GM23338 (cell line): ENCODE data around the gene S100Z. TPM values are rescaled to one million over a fixed set of nuclear protein-coding genes. Genes with fewer than 3 reads are reported as not detected.
A peak's percentile ranks its signal among the peaks of the same experiment; 100 is the strongest.

Source experiments
- ATAC-seq: fragments of 200-7000 bp; cut with Tn5 transposase; 3 replicates; pipeline ENCODE4 v1.9.1; 2020
- DNase-seq: peaks from one replicate; pipeline ENCODE4 v3.0.0-alpha.2; 2015; ENCODE audit warnings: low spot score
- H2AFZ ChIP-seq: fragments of 200-600 bp; sonication (generic); 2 replicates; pipeline ENCODE4 v1.8.0; 2016; ENCODE audit warnings: antibody characterized with exemption, mild to moderate bottlenecking, moderate library complexity
- H3F3A ChIP-seq: fragments of 200-600 bp; sonication (generic); replicated peaks from 2 replicates; pipeline ENCODE4 v1.8.0; 2017; ENCODE audit warnings: antibody characterized with exemption, mixed run types, low read depth
- H3K27ac ChIP-seq: fragments of 200-600 bp; sonication (generic); 2 replicates; pipeline ENCODE4 v1.6.1; 2016; ENCODE audit warnings: low read depth
- H3K27me3 ChIP-seq: fragments of 200-600 bp; sonication (generic); 2 replicates; pipeline ENCODE4 v1.8.0; 2016; ENCODE audit warnings: mild to moderate bottlenecking, mixed run types, moderate library complexity; ENCODE audit not compliant: insufficient read depth
- H3K36me3 ChIP-seq: fragments of 200-600 bp; sonication (generic); 2 replicates; pipeline ENCODE4 v1.8.0; 2016; ENCODE audit warnings: mild to moderate bottlenecking; ENCODE audit not compliant: insufficient read depth
- H3K4me1 ChIP-seq: fragments of 200-600 bp; sonication (generic); 2 replicates; pipeline ENCODE4 v1.8.0; 2016; ENCODE audit warnings: mild to moderate bottlenecking, moderate library complexity; ENCODE audit not compliant: insufficient read depth
- H3K4me2 ChIP-seq: fragments of 200-600 bp; sonication (generic); 2 replicates; pipeline ENCODE4 v1.7.1; 2017; ENCODE audit warnings: mixed run types
- H3K4me3 ChIP-seq: fragments of 200-600 bp; sonication (generic); 2 replicates; pipeline ENCODE4 v1.6.1; 2016; ENCODE audit warnings: mixed run types
- H3K79me2 ChIP-seq: fragments of 200-600 bp; sonication (generic); replicated peaks from 2 replicates; pipeline ENCODE4 v1.8.0; 2017; ENCODE audit warnings: mild to moderate bottlenecking; ENCODE audit not compliant: insufficient read depth
- H3K9me2 ChIP-seq: fragments of 200-600 bp; sonication (generic); 2 replicates; pipeline ENCODE4 v1.8.0; 2017; ENCODE audit not compliant: insufficient read depth
- H4K20me1 ChIP-seq: fragments of 200-600 bp; sonication (generic); replicated peaks from 2 replicates; pipeline ENCODE4 v1.8.0; 2017; ENCODE audit warnings: mild to moderate bottlenecking; ENCODE audit not compliant: insufficient read depth
- H3K27ac Mint-ChIP-seq: 2 replicates; pipeline ENCODE4 v1.8.0; 2020; ENCODE audit warnings: inconsistent platforms, mild to moderate bottlenecking, moderate library complexity, mixed read lengths
- H3K27me3 Mint-ChIP-seq: 3 replicates; pipeline ENCODE4 v1.8.0; 2022; ENCODE audit warnings: low read depth, mild to moderate bottlenecking, moderate library complexity, mixed read lengths, inconsistent platforms; ENCODE audit not compliant: insufficient read depth, poor library complexity
- H3K36me3 Mint-ChIP-seq: 3 replicates; pipeline ENCODE4 v1.8.0; 2021; ENCODE audit warnings: low read depth, mild to moderate bottlenecking, inconsistent platforms, moderate library complexity, mixed read lengths
- H3K4me1 Mint-ChIP-seq: 3 replicates; pipeline ENCODE4 v1.8.0; 2020; ENCODE audit warnings: mild to moderate bottlenecking, inconsistent platforms, mixed read lengths
- H3K4me3 Mint-ChIP-seq: 3 replicates; pipeline ENCODE4 v1.8.0; 2021; ENCODE audit warnings: moderate library complexity, mild to moderate bottlenecking, inconsistent platforms, mixed read lengths
- H3K9me3 Mint-ChIP-seq: 3 replicates; pipeline ENCODE4 v1.8.0; 2020; ENCODE audit warnings: moderate library complexity, mild to moderate bottlenecking, inconsistent platforms, mixed read lengths
- CREB1 ChIP-seq: fragments of 250-450 bp; sonication (Bioruptor Pico); IDR thresholded peaks from 2 replicates; pipeline ENCODE4 v1.5.0; 2020; ENCODE audit warnings: low read depth, mild to moderate bottlenecking, moderate library complexity
- CTCF ChIP-seq, 2 experiments: fragments of 200-600 bp in 1 of 2; sonication (generic) in 1 of 2; conservative IDR thresholded peaks; 2 replicates each; pipeline versions ENCODE4 v1.5.1 to v1.6.1; 2016 to 2017; ENCODE audit warnings: antibody characterized with exemption in 2 of 2, low read depth in 2 of 2, mild to moderate bottlenecking in 2 of 2, moderate library complexity in 1 of 2
- ETS1 ChIP-seq: IDR thresholded peaks from 2 replicates; pipeline ENCODE4 v1.6.1; 2016; ENCODE audit warnings: antibody characterized with exemption
- EZH2 ChIP-seq: fragments of 200-600 bp; sonication (generic); IDR thresholded peaks from one replicate; pipeline ENCODE4 v1.8.0; 2017; ENCODE audit warnings: antibody characterized with exemption, mild to moderate bottlenecking, low read depth; ENCODE audit not compliant: unreplicated experiment
- EZH2phosphoT487 ChIP-seq: fragments of 200-600 bp; sonication (generic); IDR thresholded peaks from one replicate; pipeline ENCODE4 v1.8.1; 2018; ENCODE audit warnings: antibody characterized with exemption; ENCODE audit not compliant: unreplicated experiment
- JUNB ChIP-seq: IDR thresholded peaks from one replicate; pipeline ENCODE4 v1.6.1; 2016; ENCODE audit warnings: antibody characterized with exemption; ENCODE audit not compliant: unreplicated experiment
- NANOG ChIP-seq: IDR thresholded peaks from 2 replicates; pipeline ENCODE4 v1.6.1; 2016; ENCODE audit warnings: antibody characterized with exemption, borderline replicate concordance
- POLR2AphosphoS5 ChIP-seq: IDR thresholded peaks from 2 replicates; pipeline ENCODE4 v1.6.1; 2016; ENCODE audit warnings: antibody characterized with exemption, low read depth
- REST ChIP-seq: IDR thresholded peaks from one replicate; pipeline ENCODE4 v1.6.1; 2018; ENCODE audit warnings: antibody characterized with exemption; ENCODE audit not compliant: unreplicated experiment
- STAT1 ChIP-seq: IDR thresholded peaks from one replicate; pipeline ENCODE4 v1.6.1; 2016; ENCODE audit warnings: antibody characterized with exemption; ENCODE audit not compliant: unreplicated experiment
- ZNF114 ChIP-seq: fragments of 250-450 bp; sonication (Bioruptor Pico); IDR thresholded peaks from 2 replicates; pipeline ENCODE4 v1.5.0; 2020; ENCODE audit warnings: mild to moderate bottlenecking, moderate library complexity
- ZNF331 ChIP-seq: fragments of 250-450 bp; sonication (Bioruptor Pico); IDR thresholded peaks from 2 replicates; pipeline ENCODE4 v1.5.0; 2020; ENCODE audit warnings: low read depth, mild to moderate bottlenecking, moderate library complexity
- ZNF462 ChIP-seq: fragments of 250-450 bp; sonication (Bioruptor Pico); IDR thresholded peaks from 2 replicates; pipeline ENCODE4 v1.5.0; 2020; ENCODE audit warnings: mild to moderate bottlenecking, moderate library complexity
- polyA plus RNA-seq: library from polyadenylated mRNA; unstranded; fragments of >200 nt; fragmentation: Nextera tagmentation; extraction: Ambion mirVana; gene quantifications from 2 replicates; pipeline ENCODE4 v1.2.1, GENCODE V29; 2016
- total RNA-seq: library from RNA; depleted of rRNA; stranded (reverse); fragments of >200 nt; shearing (Covaris generic); gene quantifications from 2 replicates; pipeline ENCODE4 v1.2.3, GENCODE V29; 2014

S100Z gene
- total and polyA plus RNA-seq, 2 experiments from 2014 or later, result not detected

DNA sequence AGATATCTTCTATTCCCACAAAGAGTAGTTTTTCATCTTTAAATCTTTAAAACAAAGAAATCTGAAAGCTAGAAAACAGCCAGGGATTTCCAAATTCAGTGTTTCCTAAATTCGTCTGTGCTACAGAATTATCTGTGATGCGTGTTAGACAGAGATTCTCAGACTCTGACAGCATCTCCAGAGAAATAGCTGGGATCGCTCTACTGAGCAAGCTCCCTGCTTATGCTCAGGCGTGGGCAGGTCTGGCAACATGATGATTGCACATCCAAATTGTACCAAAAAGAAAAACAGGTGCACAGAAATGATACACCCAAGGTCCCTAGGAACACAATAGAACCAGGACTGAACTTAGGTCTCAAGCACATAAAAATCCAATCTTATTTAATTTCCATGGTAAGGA is 80.3 kb downstream of the S100Z start:
- H3K4me2 ChIP-seq, result no peak overlapping the region
- DNase-seq, result no peak
- no peaks in the 10 kb centered on the region for H3K79me2 ChIP-seq
- no peaks in the 10 kb centered on the region for H3K36me3 Mint-ChIP-seq
- H3K27ac Mint-ChIP-seq, result no peak overlapping the region
- H3K4me1 ChIP-seq, result peaks cover 10% of the 10 kb centered on the region; the same call in 1 of the 2 replicates
- no peaks in the 10 kb centered on the region for H3K9me3 Mint-ChIP-seq
- H3K27ac ChIP-seq, result no peak overlapping the region
- no peaks in the 10 kb centered on the region for H4K20me1 ChIP-seq
- no peaks in the 10 kb centered on the region for H3K36me3 ChIP-seq
- ATAC-seq, result no peak
- no peak overlapping the region for H3K4me3 Mint-ChIP-seq
- H3K4me3 ChIP-seq, result no peak overlapping the region
- peaks cover 10% of the 10 kb centered on the region; the same call in 2 of the 3 replicates for H3K4me1 Mint-ChIP-seq
- TF ChIP-seq EZH2phosphoT487 (no peak), REST (no peak), JUNB (no peak), ZNF114 (no peak), STAT1 (no peak), ETS1 (no peak), ZNF331 (CRISPR knock-in tag) (no peak), CTCF (conservative IDR thresholded peaks at IDR 0.05; ENCODE audit: low read depth in 2 of 2) (no peak), ZNF462 (CRISPR knock-in tag) (no peak), CREB1 (CRISPR knock-in tag) (no peak), NANOG (no peak), POLR2AphosphoS5 (no peak), EZH2 (no peak)
- no peaks in the 10 kb centered on the region for H3F3A ChIP-seq
- peak overlapping the region; percentile 28; the same call in 1 of the 2 replicates for H2AFZ ChIP-seq
- peaks cover 7% of the 10 kb centered on the region; the same call in 1 of the 2 replicates for H3K9me2 ChIP-seq
- H3K27me3 ChIP-seq, result no peaks in the 10 kb centered on the region
- H3K27me3 Mint-ChIP-seq, result no peaks in the 10 kb centered on the region
